RWPE2 (cell line): ENCODE results near the gene ERICH2.

Experiments
- ATAC-seq: fragments of 200-7000 bp; cut with Tn5 transposase; 3 replicates; pipeline ENCODE4 v1.9.1; 2021; ENCODE audit warnings: low read depth
- DNase-seq: peaks from one replicate; pipeline ENCODE4 v3.0.0-alpha.2; 2020; ENCODE audit warnings: low spot score
- H3K27ac ChIP-seq: fragments of 450-650 bp; 2 replicates; pipeline ENCODE4 v1.5.1; 2017; ENCODE audit warnings: mild to moderate bottlenecking; ENCODE audit not compliant: poor library complexity, severe bottlenecking
- H3K27me3 ChIP-seq: fragments of 250-450 bp; sonication (Bioruptor Pico); 2 replicates; pipeline ENCODE4 v1.5.1; 2021; ENCODE audit warnings: mild to moderate bottlenecking, moderate library complexity; ENCODE audit not compliant: insufficient read depth, poor library complexity, severe bottlenecking
- H3K36me3 ChIP-seq: fragments of 250-450 bp; sonication (Bioruptor Pico); 2 replicates; pipeline ENCODE4 v1.5.1; 2020; ENCODE audit warnings: low read depth, mild to moderate bottlenecking, moderate library complexity
- H3K4me1 ChIP-seq: fragments of 250-450 bp; sonication (Bioruptor Pico); 2 replicates; pipeline ENCODE4 v1.5.1; 2021; ENCODE audit warnings: mild to moderate bottlenecking, moderate library complexity; ENCODE audit not compliant: insufficient read depth, poor library complexity, severe bottlenecking
- H3K4me3 ChIP-seq: fragments of 250-450 bp; sonication (Bioruptor Pico); 2 replicates; pipeline ENCODE4 v1.5.1; 2021; ENCODE audit warnings: mild to moderate bottlenecking, moderate library complexity; ENCODE audit not compliant: severe bottlenecking
- H3K9me3 ChIP-seq: fragments of 250-450 bp; sonication (Bioruptor Pico); 2 replicates; pipeline ENCODE4 v1.5.1; 2021; ENCODE audit warnings: mild to moderate bottlenecking, moderate library complexity; ENCODE audit not compliant: severe bottlenecking
- TF ChIP-seq, protein P1 (sequence below): fragments of 450-650 bp; IDR thresholded peaks from one replicate; pipeline ENCODE4 v1.5.1; 2017; ENCODE audit warnings: mild to moderate bottlenecking, moderate library complexity; ENCODE audit not compliant: poor library complexity, severe bottlenecking

Gene ERICH2

DNA sequence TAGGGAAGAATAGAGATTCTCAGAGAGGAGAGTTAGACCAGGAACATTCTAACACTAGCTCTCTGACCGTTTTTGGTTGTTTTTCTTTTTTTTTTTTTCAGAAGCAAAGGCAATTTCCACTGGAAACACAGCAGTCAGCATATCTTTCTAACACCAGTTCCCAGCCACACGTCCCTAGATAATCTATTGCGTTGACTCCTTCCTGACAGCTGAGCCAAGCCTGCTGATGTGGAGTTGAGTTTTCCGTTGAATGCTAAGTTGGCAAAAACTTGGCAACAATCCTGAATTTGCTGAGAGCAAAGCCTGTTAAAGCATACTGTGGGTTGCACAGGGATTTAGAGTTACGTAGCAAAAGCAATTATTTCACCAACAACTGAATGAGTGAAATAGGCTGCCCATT is 65.8 kb downstream of the ERICH2 start:
- Histone ChIP-seq H3K4me3 (no peak overlapping the region), H3K27me3 (no peaks in the 10 kb centered on the region), H3K27ac (no peak overlapping the region), H3K4me1 (no peaks in the 10 kb centered on the region), H3K36me3 (peaks cover 4% of the 10 kb centered on the region; the same call in 1 of the 2 replicates), H3K9me3 (no peaks in the 10 kb centered on the region)
- ATAC-seq (no peak), DNase-seq (no peak)
- TF ChIP-seq, protein P1, sequence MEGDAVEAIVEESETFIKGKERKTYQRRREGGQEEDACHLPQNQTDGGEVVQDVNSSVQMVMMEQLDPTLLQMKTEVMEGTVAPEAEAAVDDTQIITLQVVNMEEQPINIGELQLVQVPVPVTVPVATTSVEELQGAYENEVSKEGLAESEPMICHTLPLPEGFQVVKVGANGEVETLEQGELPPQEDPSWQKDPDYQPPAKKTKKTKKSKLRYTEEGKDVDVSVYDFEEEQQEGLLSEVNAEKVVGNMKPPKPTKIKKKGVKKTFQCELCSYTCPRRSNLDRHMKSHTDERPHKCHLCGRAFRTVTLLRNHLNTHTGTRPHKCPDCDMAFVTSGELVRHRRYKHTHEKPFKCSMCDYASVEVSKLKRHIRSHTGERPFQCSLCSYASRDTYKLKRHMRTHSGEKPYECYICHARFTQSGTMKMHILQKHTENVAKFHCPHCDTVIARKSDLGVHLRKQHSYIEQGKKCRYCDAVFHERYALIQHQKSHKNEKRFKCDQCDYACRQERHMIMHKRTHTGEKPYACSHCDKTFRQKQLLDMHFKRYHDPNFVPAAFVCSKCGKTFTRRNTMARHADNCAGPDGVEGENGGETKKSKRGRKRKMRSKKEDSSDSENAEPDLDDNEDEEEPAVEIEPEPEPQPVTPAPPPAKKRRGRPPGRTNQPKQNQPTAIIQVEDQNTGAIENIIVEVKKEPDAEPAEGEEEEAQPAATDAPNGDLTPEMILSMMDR: no peak

DNA sequence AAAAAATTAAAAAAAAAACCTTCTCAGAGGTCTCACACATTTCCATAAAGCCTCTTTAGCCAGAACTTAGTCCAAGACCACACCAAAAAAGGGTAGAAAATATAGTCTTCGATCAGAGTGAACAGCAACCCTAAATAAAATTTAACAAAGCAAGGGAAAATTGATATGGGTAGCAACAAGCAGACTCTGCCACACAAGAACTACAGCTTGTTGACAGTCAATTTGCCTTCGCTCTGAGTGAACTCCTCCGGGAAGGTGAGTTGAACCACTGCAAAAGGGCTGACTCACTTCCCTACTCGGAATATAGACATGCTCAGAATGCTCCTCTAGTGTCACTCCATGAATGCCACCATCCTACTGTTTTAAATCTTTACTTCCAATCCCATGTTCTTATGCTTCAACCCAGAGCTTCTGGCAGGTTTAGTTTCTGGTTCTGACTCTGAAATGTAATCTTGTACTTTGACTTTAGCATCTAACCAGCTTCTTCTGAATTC is 70.6 kb downstream of the ERICH2 start:
- Histone ChIP-seq H3K9me3 (no peaks in the 10 kb centered on the region), H3K4me3 (no peak overlapping the region), H3K36me3 (peaks cover 4% of the 10 kb centered on the region; the same call in 1 of the 2 replicates), H3K4me1 (peaks cover 15% of the 10 kb centered on the region), H3K27me3 (no peaks in the 10 kb centered on the region), H3K27ac (no peak overlapping the region)
- TF ChIP-seq, protein P1: no peak
- ATAC-seq: no peak
- DNase-seq: no peak

DNA sequence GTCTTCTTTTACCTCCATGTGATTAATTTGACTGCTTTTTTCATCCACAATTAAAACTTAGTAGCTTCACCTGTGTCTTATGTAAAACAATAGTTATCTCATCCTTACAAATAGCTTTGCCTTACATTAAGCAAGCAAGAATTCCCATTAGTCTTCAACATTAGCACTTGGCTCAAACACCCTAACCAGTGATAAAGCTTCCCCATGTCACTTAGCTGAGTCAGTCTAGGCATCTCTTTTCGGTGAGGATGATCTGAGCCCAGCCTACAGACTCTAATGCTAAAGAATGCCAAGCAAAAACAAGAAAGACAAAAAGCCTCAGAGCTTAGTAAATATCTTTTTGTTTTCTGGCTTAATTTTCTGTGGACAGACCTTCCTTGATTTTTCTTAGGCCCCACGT is 72.6 kb downstream of the ERICH2 start:
- Histone ChIP-seq H3K36me3 (no peaks in the 10 kb centered on the region; the same call in 1 of the 2 replicates), H3K27me3 (no peaks in the 10 kb centered on the region), H3K4me1 (peaks cover 15% of the 10 kb centered on the region), H3K27ac (peak overlapping the region; percentile 26), H3K4me3 (no peak overlapping the region), H3K9me3 (no peaks in the 10 kb centered on the region)
- ATAC-seq: peak; percentile 38; the same call in 1 of the 3 replicates
- TF ChIP-seq, protein P1: no peak
- DNase-seq: no peak

DNA sequence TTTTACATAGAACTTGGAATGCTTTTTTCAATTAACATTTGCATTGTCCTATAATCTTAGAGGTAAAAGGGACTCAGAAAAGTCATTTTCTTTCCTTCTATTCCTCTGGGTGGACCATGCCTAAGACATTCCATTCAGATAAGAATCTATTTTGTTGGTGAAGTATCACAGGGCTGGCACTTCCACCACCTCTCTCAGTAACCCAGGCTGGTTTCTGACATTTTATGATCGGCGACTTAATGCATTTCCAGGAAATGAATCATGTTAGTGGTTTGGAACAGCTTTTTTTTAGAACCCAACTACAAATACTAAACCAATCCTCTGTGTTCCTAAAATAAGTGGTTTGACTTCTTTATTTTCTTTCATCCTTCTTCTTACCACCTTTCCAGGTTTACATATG is 73.5 kb downstream of the ERICH2 start:
- Histone ChIP-seq H3K4me1 (peaks cover 15% of the 10 kb centered on the region), H3K4me3 (no peak overlapping the region), H3K27ac (peak overlapping the region; percentile 26), H3K27me3 (no peaks in the 10 kb centered on the region), H3K36me3 (no peaks in the 10 kb centered on the region; the same call in 1 of the 2 replicates), H3K9me3 (no peaks in the 10 kb centered on the region)
- TF ChIP-seq, protein P1: no peak
- peak; percentile 88 for ATAC-seq
- DNase-seq: no peak

DNA sequence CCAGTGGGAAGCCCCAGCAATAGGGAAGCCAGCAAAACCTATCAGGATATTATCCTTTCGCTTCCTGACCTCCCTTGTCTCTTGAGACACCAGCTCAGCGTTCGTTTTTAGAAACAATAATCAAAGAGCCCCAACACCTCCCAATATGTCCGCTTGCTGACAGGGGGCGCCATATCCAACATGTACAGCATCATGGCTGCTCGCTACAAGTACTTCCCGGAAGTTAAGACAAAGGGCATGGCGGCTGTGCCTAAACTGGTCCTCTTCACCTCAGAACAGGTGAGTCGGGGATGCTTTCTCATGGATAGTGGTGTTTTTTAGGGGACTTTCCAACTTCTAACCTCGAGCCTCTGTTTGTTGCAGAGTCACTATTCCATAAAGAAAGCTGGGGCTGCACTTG is 75.2 kb downstream of the ERICH2 start:
- H3K4me3 ChIP-seq: no peak overlapping the region
- DNase-seq (no peak), ATAC-seq (no peak)
- H3K27ac ChIP-seq: no peak overlapping the region
- H3K36me3 ChIP-seq: no peaks in the 10 kb centered on the region; the same call in 1 of the 2 replicates
- H3K4me1 ChIP-seq: peaks cover 15% of the 10 kb centered on the region
- TF ChIP-seq, protein P1: no peak
- H3K27me3 ChIP-seq: no peaks in the 10 kb centered on the region
- H3K9me3 ChIP-seq: no peaks in the 10 kb centered on the region
